HEK293T (cell line): ENCODE results near the gene FUT1.

Source experiments
- CTCF ChIA-PET: fragments of 350-600 bp; formaldehyde crosslinking; extraction: SDS; loops from one replicate; lab custom pipeline; 2021; ENCODE audit warnings: antibody characterized with exemption, inconsistent platforms; lab: Yijun Ruan, JAX
- POLR2A ChIA-PET: fragments of 350-600 bp; formaldehyde crosslinking; extraction: SDS; loops from one replicate; lab custom pipeline; 2020; ENCODE audit warnings: antibody characterized with exemption, inconsistent platforms; lab: Yijun Ruan, JAX
- DNase-seq: peaks from one replicate; pipeline ENCODE4 v3.0.0; 2012; ENCODE audit warnings: mixed read lengths; ENCODE audit errors: extremely low spot score
- ARNT ChIP-seq: fragments of 450-650 bp; IDR thresholded peaks from 2 replicates; pipeline ENCODE4 v1.6.1; 2017; ENCODE audit warnings: mild to moderate bottlenecking
- BHLHE40 ChIP-seq: fragments of 450-650 bp; IDR thresholded peaks from 2 replicates; pipeline ENCODE4 v1.6.1; 2016; ENCODE audit warnings: mild to moderate bottlenecking, moderate library complexity, borderline replicate concordance
- CTBP1 ChIP-seq: fragments of 450-650 bp; IDR thresholded peaks from 2 replicates; pipeline ENCODE4 v1.6.1; 2016; ENCODE audit warnings: borderline replicate concordance
- ELF4 ChIP-seq: fragments of 450-650 bp; IDR thresholded peaks from 2 replicates; pipeline ENCODE4 v1.6.1; 2017; ENCODE audit warnings: antibody characterized with exemption
- FOXA1 ChIP-seq: fragments of 450-650 bp; IDR thresholded peaks from 2 replicates; pipeline ENCODE4 v1.6.1; 2016; ENCODE audit warnings: mild to moderate bottlenecking
- FOXK2 ChIP-seq: fragments of 450-650 bp; IDR thresholded peaks from 2 replicates; pipeline ENCODE4 v1.6.1; 2016; ENCODE audit warnings: mild to moderate bottlenecking
- FOXM1 ChIP-seq: fragments of 450-650 bp; IDR thresholded peaks from 2 replicates; pipeline ENCODE4 v1.6.1; 2017; ENCODE audit warnings: mild to moderate bottlenecking, borderline replicate concordance
- HDGF ChIP-seq: fragments of 450-650 bp; IDR thresholded peaks from 2 replicates; pipeline ENCODE4 v1.6.1; 2017; ENCODE audit warnings: antibody characterized with exemption, borderline replicate concordance
- L3MBTL2 ChIP-seq: fragments of 450-650 bp; conservative IDR thresholded peaks from 2 replicates; pipeline ENCODE4 v1.6.1; 2016; ENCODE audit warnings: mild to moderate bottlenecking
- LEF1 ChIP-seq: fragments of 450-650 bp; IDR thresholded peaks from 2 replicates; pipeline ENCODE4 v1.6.1; 2017; ENCODE audit warnings: mild to moderate bottlenecking, borderline replicate concordance
- NFRKB ChIP-seq: fragments of 450-650 bp; IDR thresholded peaks from 2 replicates; pipeline ENCODE4 v1.6.1; 2016; ENCODE audit warnings: mild to moderate bottlenecking, moderate library complexity
- SP1 ChIP-seq: fragments of 450-650 bp; IDR thresholded peaks from 2 replicates; pipeline ENCODE4 v1.6.1; 2017
- SUZ12 ChIP-seq: fragments of 450-650 bp; IDR thresholded peaks from 2 replicates; pipeline ENCODE4 v1.6.1; 2016; ENCODE audit warnings: mild to moderate bottlenecking
- TARDBP ChIP-seq: fragments of 450-650 bp; IDR thresholded peaks from 2 replicates; pipeline ENCODE4 v1.6.1; 2016
- ZNF384 ChIP-seq: fragments of 450-650 bp; IDR thresholded peaks from 2 replicates; pipeline ENCODE4 v1.6.1; 2016
- TF ChIP-seq, protein P1 (sequence below): fragments of 450-650 bp; IDR thresholded peaks from 2 replicates; pipeline ENCODE4 v1.6.1; 2016

Gene FUT1

DNA sequence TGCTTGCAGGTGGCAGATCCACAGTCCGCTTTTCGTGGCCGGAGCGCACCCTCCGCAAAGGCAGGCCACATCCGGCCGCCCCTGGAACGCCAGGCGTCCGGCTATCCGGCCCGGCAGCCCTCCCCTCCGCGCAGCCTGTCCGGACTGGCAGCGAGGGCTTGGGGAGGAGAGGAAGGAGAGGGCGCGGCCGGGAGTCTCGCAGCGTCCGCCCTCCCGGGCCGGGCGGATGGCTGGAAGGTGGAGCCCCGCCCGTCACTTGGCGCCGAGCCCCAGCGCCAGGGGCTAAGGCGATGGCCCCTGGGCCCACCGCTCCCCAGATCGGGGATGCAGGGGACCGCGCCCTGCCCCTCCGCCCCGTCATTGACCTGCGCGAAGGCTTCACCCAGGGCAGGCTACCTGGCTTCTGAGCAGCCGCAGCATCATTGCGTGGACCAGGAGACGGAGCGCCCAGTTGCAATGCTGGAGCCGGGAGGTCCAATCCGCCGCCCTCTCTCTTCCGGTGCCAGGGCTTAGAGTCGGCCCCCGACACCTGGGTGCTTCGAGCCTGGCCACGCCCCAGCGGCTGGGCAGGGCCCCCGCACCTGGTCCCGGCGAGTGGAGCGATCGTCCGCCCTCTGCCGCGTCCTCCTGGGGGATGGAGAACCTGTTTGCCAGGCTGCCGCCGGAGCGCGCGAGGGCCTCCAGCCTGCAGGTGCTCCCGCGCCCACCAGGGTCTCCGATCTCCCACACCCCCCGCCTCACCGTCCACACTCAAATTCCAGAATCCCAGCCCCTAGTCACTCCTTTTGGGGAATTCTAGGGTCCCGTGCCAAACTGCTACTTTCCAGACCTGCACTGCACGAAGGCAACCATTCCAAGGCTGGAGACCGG lies at the start of gene FUT1:
FUT1 (minus strand) TSS at position 146 of the 870 bp plus-strand sequence. CDS start 1,360 bp downstream, outside the sequence.
- DNase-seq = no peak
- CTCF ChIA-PET = no interaction called here
- TF ChIP-seq SUZ12 (no peak), ELF4 (no peak), TARDBP (no peak), LEF1 (no peak), FOXM1 (no peak), FOXA1 (no peak), BHLHE40 (no peak), SP1 (no peak), L3MBTL2 (no peak), ZNF384 (no peak), ARNT (no peak), HDGF (no peak), FOXK2 (no peak), CTBP1 (no peak), NFRKB (no peak)
- TF ChIP-seq, protein P1, sequence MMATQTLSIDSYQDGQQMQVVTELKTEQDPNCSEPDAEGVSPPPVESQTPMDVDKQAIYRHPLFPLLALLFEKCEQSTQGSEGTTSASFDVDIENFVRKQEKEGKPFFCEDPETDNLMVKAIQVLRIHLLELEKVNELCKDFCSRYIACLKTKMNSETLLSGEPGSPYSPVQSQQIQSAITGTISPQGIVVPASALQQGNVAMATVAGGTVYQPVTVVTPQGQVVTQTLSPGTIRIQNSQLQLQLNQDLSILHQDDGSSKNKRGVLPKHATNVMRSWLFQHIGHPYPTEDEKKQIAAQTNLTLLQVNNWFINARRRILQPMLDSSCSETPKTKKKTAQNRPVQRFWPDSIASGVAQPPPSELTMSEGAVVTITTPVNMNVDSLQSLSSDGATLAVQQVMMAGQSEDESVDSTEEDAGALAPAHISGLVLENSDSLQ = no peak
- POLR2A ChIA-PET = no interaction called here

- TF ChIP-seq L3MBTL2 (no peak), ELF4 (no peak), BHLHE40 (no peak), ARNT (no peak), SP1 (no peak), SUZ12 (no peak), HDGF (no peak), LEF1 (no peak), CTBP1 (no peak), ZNF384 (no peak), NFRKB (no peak), FOXK2 (no peak), TARDBP (no peak), FOXA1 (no peak), FOXM1 (no peak)
- TF ChIP-seq, protein P1 = no peak
- DNase-seq = no peak
- ChIA-PET CTCF (no interaction called here), POLR2A (interaction anchor here (1.2 to 2.3 kb wide), 2 partner anchors 10 to 14 kb away, joined by 3 to 9 read pairs; partner anchors contain the start of gene BCAT2)
Measured at GRCh38 chr19:48799358-48800300, 47.2 kb upstream of the FUT1 start.

DNA sequence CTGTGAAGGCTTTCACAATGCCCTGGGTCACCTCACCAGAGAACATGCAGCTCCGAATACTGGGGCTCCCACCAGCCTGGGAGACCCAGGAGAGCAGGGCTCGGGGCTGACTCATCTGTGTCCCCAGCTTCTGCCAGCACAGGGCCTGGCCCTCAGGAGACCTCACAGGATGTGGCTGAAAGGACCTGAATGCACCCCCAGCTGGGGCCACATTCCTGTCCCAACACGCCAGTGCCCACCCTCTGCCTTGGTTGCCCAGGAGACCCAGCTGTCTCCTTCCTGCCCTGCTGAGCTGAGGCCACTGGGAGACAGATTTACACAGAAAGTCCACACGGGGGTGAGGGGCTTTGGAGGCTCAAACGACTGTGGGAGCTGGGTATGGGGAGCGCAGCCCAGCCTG lies 46.5 kb upstream of the FUT1 start:
- POLR2A ChIA-PET = interaction anchor here (1.2 to 2.3 kb wide), 2 partner anchors 11 to 14 kb away, joined by 3 to 9 read pairs; partner anchors contain the start of gene BCAT2
- TF ChIP-seq CTBP1 = no peak
- TF ChIP-seq FOXM1 = no peak
- TF ChIP-seq TARDBP = no peak
- TF ChIP-seq ELF4 = no peak
- TF ChIP-seq HDGF = no peak
- no peak for TF ChIP-seq SUZ12
- TF ChIP-seq ARNT = no peak
- TF ChIP-seq L3MBTL2 = no peak
- TF ChIP-seq NFRKB = no peak
- TF ChIP-seq FOXK2 = no peak
- CTCF ChIA-PET = no interaction called here
- DNase-seq = no peak

- ChIA-PET POLR2A (interaction anchor here (0.8 kb wide), 1 partner anchor 14 kb away, joined by 3 read pairs; the partner anchor contains the start of gene BCAT2), CTCF (no interaction called here)
- no peak for DNase-seq
- TF ChIP-seq FOXM1 (no peak), FOXK2 (no peak), LEF1 (no peak), TARDBP (no peak), FOXA1 (no peak), SP1 (no peak), ARNT (no peak), HDGF (no peak), ZNF384 (no peak), NFRKB (no peak), SUZ12 (no peak)
- TF ChIP-seq, protein P1 = no peak
Measured at GRCh38 chr19:48797103-48797502, 44.7 kb upstream of the FUT1 start.

- TF ChIP-seq ARNT (no peak), FOXA1 (no peak), BHLHE40 (no peak), CTBP1 (no peak), SP1 (no peak), LEF1 (no peak), HDGF (no peak), SUZ12 (no peak), TARDBP (no peak), ELF4 (no peak), NFRKB (no peak), FOXK2 (no peak)
- POLR2A ChIA-PET = interaction anchor here (0.8 to 2.2 kb wide), 6 partner anchors 8 to 182 kb away, joined by 3 to 14 read pairs (median 4); partner anchors contain the start of genes BCAT2, CA11 and FAM83E
- no peak for DNase-seq
- CTCF ChIA-PET = interaction anchor here (1.0 to 1.6 kb wide), 5 partner anchors 16 to 201 kb away, joined by 3 to 9 read pairs (median 4); no protein-coding TSS in a partner anchor
Measured at GRCh38 chr19:48796298-48797083, 44.0 kb upstream of the FUT1 start.
